Measurements from ENCODE around the gene MSGN1.
A peak's percentile ranks its signal among the peaks of the same experiment; 100 is the strongest.

The MSGN1 gene

DNA sequence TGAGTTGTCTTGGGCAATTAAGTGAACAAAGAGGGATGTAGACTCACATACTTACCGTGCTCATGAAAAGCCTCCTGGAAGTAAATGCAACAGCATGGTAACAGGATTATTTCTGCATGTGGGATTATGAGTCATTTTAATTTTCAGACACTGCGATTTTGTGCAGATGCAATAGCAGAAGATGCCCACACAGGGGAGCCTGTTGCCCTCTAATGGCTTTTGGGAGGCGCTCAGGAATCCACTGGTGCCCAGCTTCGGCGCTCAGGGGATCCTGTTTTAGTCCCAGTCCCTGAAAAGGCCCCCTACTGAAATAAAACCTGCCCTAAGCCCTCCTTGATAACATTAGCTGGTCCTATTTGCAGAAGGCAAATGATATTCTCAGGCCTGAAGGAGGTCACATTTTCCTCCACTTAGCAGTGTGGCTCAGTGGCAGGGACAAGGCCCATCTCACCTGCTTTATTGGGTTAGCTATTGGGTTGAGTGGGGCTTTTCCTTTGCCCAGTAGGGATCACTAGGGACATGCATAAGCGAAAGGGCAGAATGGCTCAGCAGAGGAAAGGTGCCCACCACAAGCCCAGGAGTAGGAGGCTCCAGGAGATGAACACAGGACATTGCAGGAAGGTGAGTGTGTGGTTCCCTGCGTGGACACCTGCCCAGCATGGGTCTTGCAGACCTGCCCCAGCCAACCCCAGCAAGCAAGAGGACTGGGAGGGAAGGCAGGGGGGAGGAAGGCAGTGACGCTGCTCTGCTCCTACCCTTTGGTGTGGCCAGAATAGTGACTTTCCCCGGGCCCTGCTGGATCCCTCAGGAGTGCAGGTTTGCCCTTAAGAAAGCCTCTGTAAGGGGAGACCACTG is 35.7 kb downstream of the MSGN1 start:
- Histone ChIP-seq H3K36me3 (ENCODE audit: insufficient read depth, low read length) (no peaks in the 10 kb centered on the region), H3K27me3 (ENCODE audit: insufficient read depth, low read length, poor library complexity, severe bottlenecking) (no peaks in the 10 kb centered on the region), H3K79me2 (ENCODE audit: insufficient read depth, low read length) (no peaks in the 10 kb centered on the region), H3K4me2 (ENCODE audit: low read depth, low read length, poor library complexity, severe bottlenecking) (no peak overlapping the region), H3K9me3 (ENCODE audit: insufficient read depth, low read depth, low read length) (no peaks in the 10 kb centered on the region), H3K9ac (ENCODE audit: low read depth, low read length, poor library complexity, severe bottlenecking) (no peak overlapping the region), H3K9me2 (replicated peaks; ENCODE audit: low read depth, low read length) (no peaks in the 10 kb centered on the region), H3K4me3 (ENCODE audit: low read length, poor library complexity, severe bottlenecking) (no peak overlapping the region), H4K20me1 (ENCODE audit: insufficient read depth, low read length, poor library complexity, severe bottlenecking) (no peaks in the 10 kb centered on the region), H3F3A (ENCODE audit: low read depth) (no peaks in the 10 kb centered on the region), H2AFZ (ENCODE audit: low read length) (no peak overlapping the region; the same call in 1 of the 2 replicates), H3K4me1 (ENCODE audit: insufficient read depth, low read length, poor library complexity, severe bottlenecking) (no peaks in the 10 kb centered on the region)
- TF ChIP-seq, protein P1, sequence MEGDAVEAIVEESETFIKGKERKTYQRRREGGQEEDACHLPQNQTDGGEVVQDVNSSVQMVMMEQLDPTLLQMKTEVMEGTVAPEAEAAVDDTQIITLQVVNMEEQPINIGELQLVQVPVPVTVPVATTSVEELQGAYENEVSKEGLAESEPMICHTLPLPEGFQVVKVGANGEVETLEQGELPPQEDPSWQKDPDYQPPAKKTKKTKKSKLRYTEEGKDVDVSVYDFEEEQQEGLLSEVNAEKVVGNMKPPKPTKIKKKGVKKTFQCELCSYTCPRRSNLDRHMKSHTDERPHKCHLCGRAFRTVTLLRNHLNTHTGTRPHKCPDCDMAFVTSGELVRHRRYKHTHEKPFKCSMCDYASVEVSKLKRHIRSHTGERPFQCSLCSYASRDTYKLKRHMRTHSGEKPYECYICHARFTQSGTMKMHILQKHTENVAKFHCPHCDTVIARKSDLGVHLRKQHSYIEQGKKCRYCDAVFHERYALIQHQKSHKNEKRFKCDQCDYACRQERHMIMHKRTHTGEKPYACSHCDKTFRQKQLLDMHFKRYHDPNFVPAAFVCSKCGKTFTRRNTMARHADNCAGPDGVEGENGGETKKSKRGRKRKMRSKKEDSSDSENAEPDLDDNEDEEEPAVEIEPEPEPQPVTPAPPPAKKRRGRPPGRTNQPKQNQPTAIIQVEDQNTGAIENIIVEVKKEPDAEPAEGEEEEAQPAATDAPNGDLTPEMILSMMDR (conservative IDR thresholded peaks at IDR 0.05; ENCODE audit: low read length): peak; percentile 88
- no peak for TF ChIP-seq EZH2phosphoT487 (IDR thresholded peaks at IDR 0.05; ENCODE audit: borderline replicate concordance)

DNA sequence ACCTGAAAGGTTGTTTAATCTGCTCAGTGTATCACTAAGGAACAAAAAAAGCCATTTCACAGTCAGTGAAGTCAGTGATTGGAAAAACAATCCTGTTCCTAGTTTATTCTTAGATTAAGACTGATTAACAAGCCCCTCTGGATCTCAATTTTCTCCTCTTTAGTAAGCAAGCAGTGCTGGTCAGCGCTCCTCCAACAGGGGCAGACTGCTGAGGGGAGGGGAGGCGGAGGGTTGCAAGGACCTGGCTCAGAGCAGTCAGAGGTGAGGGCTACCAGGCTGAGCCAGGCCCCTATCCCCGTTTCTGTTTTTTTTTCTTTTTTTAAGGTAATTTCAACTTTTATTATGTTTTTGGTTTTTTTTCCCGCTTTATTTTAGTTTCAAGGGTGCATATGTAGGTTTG is 37.5 kb downstream of the MSGN1 start:
- Histone ChIP-seq H2AFZ (ENCODE audit: low read length) (no peak overlapping the region), H3K27me3 (ENCODE audit: insufficient read depth, low read length, poor library complexity, severe bottlenecking) (no peaks in the 10 kb centered on the region), H3K36me3 (ENCODE audit: insufficient read depth, low read length) (no peaks in the 10 kb centered on the region), H3F3A (ENCODE audit: low read depth) (no peaks in the 10 kb centered on the region), H3K9me2 (replicated peaks; ENCODE audit: low read depth, low read length) (no peaks in the 10 kb centered on the region), H3K4me2 (ENCODE audit: low read depth, low read length, poor library complexity, severe bottlenecking) (no peak overlapping the region), H3K4me1 (ENCODE audit: insufficient read depth, low read length, poor library complexity, severe bottlenecking) (no peaks in the 10 kb centered on the region), H3K9ac (ENCODE audit: low read depth, low read length, poor library complexity, severe bottlenecking) (no peak overlapping the region), H4K20me1 (ENCODE audit: insufficient read depth, low read length, poor library complexity, severe bottlenecking) (no peaks in the 10 kb centered on the region), H3K4me3 (ENCODE audit: low read length, poor library complexity, severe bottlenecking) (no peak overlapping the region), H3K9me3 (ENCODE audit: insufficient read depth, low read depth, low read length) (no peaks in the 10 kb centered on the region), H3K79me2 (ENCODE audit: insufficient read depth, low read length) (no peaks in the 10 kb centered on the region)
- TF ChIP-seq, protein P1 (conservative IDR thresholded peaks at IDR 0.05; ENCODE audit: low read length): no peak
- TF ChIP-seq EZH2phosphoT487 (IDR thresholded peaks at IDR 0.05; ENCODE audit: borderline replicate concordance): no peak

DNA sequence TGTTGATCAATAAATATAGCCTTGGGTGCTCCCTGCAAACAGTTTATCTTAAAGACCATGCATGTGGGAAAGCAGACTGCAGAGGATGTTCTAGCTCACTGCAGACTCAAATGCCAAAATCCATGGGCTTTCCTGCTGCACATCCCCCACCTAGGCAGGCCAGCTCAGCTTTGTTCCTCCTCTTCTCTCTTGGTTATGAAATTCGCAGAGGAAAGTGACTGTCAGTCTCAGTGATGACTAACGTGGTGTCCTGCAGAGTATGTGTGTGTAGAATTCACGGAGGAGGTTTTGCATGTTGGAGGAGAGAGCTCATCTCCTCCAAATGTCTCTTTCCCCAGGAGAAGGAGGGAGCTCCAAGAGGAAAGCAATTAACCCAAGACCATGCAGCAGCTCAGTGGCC is 40.8 kb downstream of the MSGN1 start:
- TF ChIP-seq, protein P1 (conservative IDR thresholded peaks at IDR 0.05; ENCODE audit: low read length): no peak
- no peak for TF ChIP-seq EZH2phosphoT487 (IDR thresholded peaks at IDR 0.05; ENCODE audit: borderline replicate concordance)
- Histone ChIP-seq H3K9ac (ENCODE audit: low read depth, low read length, poor library complexity, severe bottlenecking) (no peak overlapping the region), H3K27me3 (ENCODE audit: insufficient read depth, low read length, poor library complexity, severe bottlenecking) (no peaks in the 10 kb centered on the region)

More for the DNA sequence above, 40.8 kb downstream of the MSGN1 start:
- H3K4me2 ChIP-seq (ENCODE audit: low read depth, low read length, poor library complexity, severe bottlenecking): no peak overlapping the region
- no peaks in the 10 kb centered on the region for H4K20me1 ChIP-seq (ENCODE audit: insufficient read depth, low read length, poor library complexity, severe bottlenecking)
- H3K36me3 ChIP-seq (ENCODE audit: insufficient read depth, low read length): no peaks in the 10 kb centered on the region
- H2AFZ ChIP-seq (ENCODE audit: low read length): no peak overlapping the region
- H3K4me3 ChIP-seq (ENCODE audit: low read length, poor library complexity, severe bottlenecking): no peak overlapping the region
- H3K4me1 ChIP-seq (ENCODE audit: insufficient read depth, low read length, poor library complexity, severe bottlenecking): no peaks in the 10 kb centered on the region
- no peaks in the 10 kb centered on the region for H3K79me2 ChIP-seq (ENCODE audit: insufficient read depth, low read length)
- no peaks in the 10 kb centered on the region for H3K9me2 ChIP-seq (replicated peaks; ENCODE audit: low read depth, low read length)
- no peaks in the 10 kb centered on the region for H3F3A ChIP-seq (ENCODE audit: low read depth)
- H3K9me3 ChIP-seq (ENCODE audit: insufficient read depth, low read depth, low read length): no peaks in the 10 kb centered on the region
